IPS-NIHi11 (cell line): ENCODE data around the gene URB1.
"Not testable (repeated sequence)": the region's sequence is repeated elsewhere in the genome, so short reads cannot be mapped to it uniquely, and the experiment has no call there.

Experiments
- DNase-seq: peaks from one replicate; pipeline ENCODE4 v3.0.0; 2012; ENCODE audit warnings: mixed read lengths, low spot score

URB1 gene

DNA sequence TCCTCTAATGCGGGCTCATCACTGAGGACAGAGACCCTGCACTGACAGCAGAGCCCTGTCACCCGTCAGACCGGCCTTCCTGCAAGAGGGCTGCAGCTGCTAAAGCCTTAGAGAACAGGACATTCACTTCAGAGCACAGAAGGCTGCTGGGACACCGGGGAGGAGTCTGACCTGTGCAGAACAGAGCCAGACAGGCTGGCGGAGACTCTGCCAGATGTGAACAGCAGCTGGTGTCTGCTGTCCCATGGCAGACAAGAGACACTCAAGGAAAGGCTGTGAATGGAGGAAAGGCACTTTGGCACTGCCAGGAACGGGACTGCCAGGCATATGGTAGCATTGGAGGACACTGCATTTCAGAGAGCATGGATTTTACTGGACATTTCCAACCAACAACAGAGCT lies 72.8 kb downstream of the URB1 start:
- no peak for DNase-seq

DNA sequence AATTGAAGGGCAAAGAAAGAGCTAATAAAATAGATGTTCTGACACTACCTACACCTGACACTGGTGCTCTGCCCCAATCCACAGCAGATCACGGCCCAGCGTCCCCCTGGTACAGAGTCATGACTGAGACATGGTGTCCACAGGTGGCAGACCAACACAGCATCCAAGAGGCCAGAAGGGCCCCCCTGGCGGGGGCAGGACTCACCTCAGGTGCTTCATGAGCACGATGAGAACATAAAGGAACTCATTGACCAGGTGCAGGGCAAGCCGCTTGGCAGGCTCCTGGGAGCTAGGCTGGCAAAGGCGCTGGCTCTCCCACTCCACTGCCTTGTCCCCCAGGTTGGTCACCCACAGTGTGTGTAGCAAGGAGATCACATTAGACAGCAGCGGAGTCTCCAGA lies 73.8 kb downstream of the URB1 start:
- no peak for DNase-seq

DNA sequence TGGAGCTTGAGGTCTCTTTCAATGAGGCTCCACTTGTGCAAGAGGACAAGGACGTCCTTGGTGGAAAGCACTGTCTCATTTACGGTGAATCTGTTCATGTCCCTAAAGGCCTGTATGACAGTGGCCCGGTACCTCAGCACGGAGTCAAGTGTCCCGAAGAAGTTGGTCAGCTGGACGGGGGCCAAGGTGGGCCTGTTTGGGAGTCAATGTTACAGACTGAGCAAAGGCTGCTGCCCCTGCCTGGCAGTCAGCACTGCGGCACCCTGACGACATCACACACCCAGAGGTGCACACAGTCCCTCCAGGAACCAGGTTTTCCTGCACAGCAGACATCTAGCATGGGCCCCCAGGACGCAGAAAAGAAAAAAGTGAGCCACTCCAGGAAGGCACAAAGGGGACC lies 75.1 kb downstream of the URB1 start:
- no peak for DNase-seq

- DNase-seq = no peak
These were observed 76.2 kb downstream of the URB1 start for GRCh38 chr21:32316361-32317215.

- no peak for DNase-seq
These were observed 77.1 kb downstream of the URB1 start for GRCh38 chr21:32315511-32316281.

- DNase-seq = no peak
These were observed 78.0 kb downstream of the URB1 start for GRCh38 chr21:32314806-32315205.

GRCh38 chr21:32312976-32313375 lies 79.8 kb downstream of the URB1 start:
- DNase-seq = no peak

DNA sequence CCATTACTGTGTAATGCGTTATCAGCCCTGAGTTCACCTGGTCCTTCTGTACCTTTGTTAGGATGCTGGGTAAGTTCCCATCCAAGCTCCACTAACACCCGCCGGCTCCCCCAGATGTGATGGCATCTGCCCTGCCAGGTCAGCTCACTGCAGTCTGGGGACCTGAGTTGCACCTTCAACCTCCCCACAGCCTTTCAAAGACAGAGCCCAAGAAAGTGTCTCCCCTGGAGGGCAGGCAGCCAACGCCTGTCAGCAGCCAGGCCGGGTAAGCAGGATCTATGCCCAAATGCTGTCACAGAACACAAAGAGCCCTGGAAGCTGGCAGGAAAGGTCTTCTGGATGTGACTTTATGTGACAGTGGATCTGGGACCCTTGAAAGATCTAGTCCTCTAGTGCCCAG lies 80.5 kb downstream of the URB1 start:
- no peak for DNase-seq

- DNase-seq = no peak
These were observed 81.2 kb downstream of the URB1 start for GRCh38 chr21:32311621-32312020.

DNA sequence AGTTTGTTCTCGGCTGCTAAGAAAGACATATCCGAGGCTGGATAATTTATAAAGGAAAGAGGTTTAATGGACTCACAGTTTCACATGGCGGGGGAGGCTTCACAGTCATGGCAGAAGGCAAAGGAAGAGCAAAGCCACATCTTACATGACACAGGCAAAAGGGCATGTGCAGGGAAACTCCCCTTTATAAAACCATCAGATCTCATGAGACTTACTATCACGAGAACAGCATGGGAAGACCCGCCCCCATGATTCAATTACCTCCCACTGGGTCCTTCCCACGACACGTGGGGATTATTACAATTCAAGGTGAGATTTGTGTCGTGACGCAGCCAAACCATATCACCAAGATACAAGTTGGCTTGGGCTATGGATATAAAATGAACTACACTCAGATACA lies 81.8 kb downstream of the URB1 start:
- DNase-seq = not testable (repeated sequence)

DNA sequence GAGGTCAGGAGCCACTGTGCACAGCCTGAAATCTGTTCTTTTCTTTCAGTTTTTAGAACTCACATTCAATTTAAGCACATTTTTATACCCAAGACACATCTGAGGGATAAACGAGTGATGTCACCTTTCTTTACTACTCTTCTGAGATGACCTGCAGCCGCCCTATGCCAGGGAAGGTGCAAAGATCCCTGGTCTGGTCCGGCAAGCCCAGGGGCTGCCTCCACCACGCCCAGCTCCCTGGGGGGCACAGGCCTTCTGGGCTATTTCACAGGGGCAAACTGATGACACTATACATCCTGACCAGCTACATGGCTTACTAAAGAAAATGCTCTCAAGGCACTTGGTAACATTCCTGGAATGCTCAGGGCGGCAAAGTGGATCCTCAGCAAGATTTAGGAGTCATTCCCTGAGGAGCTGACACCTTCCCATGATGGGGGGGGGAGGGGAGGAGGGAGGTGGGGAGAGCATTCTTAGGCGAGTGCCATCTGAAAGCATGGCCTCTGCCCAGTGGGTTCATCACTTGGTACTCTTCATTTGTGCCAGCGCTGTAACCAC lies 82.8 kb downstream of the URB1 start:
- DNase-seq = no peak

- DNase-seq = no peak
These were observed 84.1 kb downstream of the URB1 start for GRCh38 chr21:32308696-32309095.

GRCh38 chr21:32307706-32308105 lies 85.1 kb downstream of the URB1 start:
- DNase-seq = no peak

- peak; percentile 86 for DNase-seq
These were observed 86.6 kb downstream of the URB1 start for GRCh38 chr21:32306021-32306780.

- DNase-seq = no peak
These were observed 87.8 kb downstream of the URB1 start for GRCh38 chr21:32304998-32305397.

DNA sequence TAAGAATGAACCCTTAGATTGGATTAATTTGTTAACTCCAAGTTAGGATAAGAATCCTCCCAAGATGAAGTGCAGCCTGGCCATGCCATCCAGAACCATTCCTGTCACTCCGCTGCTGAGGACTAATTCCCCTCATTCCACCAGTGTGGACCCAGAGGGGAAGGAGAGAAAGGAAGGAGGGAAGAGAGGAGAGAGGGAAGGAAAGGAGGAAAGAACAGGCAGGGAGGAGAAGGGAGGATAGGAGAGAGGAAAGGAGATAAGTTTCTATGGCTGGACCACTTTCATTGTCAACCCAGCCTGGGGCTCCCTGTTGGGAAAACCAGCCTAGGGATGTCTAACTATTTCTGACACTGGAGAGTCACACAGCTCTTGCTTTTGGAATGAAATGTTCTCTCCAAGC lies 89.4 kb downstream of the URB1 start:
- no peak for DNase-seq

DNA sequence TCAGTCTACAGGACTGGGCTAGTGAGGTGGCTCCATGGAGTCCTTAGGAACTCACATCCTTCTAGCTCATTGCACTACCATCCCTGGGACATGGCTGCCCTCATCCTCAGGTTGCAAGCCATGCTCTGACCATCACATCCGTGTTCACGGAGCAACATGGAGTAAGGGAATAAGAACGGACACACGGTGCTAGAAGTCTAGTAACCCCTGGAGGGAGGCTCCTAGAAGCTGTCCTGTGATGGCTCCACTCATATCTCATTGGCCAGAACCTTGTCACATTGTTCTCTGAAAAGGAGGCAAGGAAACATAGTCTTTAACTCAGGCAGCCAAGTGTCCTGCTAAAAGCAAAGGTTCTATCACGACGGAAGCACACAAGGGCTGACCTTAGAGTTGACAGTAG lies 90.3 kb downstream of the URB1 start:
- no peak for DNase-seq

DNA sequence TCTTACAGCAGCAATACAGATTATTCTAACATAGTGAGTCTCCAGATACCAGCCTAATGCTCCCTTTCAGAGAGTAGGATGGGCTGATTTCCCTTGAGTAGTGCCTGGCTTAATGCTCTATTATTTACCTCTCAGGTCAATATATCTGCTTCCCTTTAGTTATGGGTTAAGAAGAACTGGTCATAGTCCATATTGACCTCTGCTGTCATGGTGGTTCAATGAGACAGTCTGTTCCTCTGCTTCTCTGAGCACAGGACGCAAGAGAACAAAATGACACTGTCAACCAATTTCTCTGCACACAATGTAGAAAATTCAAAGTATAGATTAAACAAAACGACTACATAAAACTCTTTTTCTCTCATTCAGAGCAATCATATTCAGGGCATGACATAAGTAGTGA lies 91.2 kb downstream of the URB1 start:
- DNase-seq = no peak

DNA sequence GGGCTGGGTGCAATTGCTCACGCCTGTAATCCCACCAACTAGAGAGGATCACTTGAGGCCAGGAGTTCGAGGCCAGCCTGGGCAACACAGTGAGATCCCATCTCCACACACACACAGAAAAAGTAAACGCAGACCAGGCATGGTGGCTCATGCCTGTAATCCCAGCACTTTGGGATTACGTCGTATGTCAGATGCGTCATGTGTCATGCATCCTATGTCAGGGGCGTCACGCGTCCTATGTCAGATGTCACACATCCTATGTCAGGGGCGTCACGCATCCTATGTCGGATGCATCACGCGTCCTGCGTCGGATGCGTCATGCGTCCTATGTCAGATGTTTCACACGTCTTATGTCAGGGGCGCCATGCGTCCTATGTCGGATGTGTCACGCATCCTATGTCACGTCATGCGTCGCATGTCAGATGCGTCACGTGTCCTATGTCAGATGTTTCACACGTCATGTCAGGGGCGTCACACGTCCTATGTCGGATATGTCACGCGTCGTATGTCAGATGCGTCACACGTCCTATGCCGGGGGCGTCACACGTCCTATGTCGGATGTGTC lies 92.6 kb downstream of the URB1 start:
- no peak for DNase-seq

DNA sequence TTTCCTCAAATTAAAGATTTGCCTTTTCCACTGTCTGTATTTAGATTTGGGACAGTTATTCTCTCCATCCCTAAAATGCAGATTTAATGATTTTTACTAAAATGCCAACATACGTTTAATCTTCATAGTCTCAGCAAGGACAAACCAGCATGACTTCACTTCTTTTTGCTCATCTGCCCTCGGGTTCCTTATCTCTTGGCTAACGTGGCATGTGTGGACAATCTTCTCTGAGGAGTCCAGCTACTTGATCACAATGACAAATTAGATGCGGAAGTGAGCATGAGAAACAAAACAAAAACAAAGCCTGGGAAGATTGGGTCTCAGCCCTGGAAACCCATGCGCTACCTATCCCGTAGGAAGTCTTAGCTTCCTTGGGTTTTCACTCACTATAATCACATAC lies 93.1 kb downstream of the URB1 start:
- DNase-seq = no peak

- no peak for DNase-seq
These were observed 94.1 kb downstream of the URB1 start, which contains the start of gene MRAP for GRCh38 chr21:32298658-32299081. MRAP (plus strand) TSS chr21:32298855; CDS start chr21:32298972, 117 bp downstream.

DNA sequence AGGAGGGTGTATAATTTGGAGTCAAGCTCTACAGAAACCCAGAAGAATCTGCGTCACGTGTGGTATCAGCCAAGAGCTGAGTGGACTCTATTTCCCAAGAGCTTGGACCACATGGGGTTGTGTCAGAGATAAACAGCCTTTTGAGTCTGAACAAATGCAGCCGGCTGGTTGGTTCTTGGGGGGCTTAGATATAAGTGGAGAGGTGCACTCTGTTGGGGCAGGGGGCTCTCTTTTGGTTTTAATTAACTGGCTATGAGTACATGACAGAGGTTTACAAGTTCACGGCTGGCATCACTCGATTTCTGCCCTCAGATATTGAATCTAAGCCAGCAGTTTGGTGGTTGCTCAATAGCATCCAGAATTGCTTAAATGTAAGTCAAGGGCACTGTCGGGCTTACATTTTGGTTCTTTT lies 94.7 kb downstream of the URB1 start:
- no peak for DNase-seq
